Fibroblast of skin of right quadriceps (primary cell): ENCODE data around the gene PTPRN2.
"Not testable (repeated sequence)": the region's sequence is repeated elsewhere in the genome, so short reads cannot be mapped to it uniquely, and the experiment has no call there.

Experiments
- DNase-seq: peaks from one replicate; pipeline ENCODE4 v3.0.0-alpha.2; 2013

Gene PTPRN2

DNA sequence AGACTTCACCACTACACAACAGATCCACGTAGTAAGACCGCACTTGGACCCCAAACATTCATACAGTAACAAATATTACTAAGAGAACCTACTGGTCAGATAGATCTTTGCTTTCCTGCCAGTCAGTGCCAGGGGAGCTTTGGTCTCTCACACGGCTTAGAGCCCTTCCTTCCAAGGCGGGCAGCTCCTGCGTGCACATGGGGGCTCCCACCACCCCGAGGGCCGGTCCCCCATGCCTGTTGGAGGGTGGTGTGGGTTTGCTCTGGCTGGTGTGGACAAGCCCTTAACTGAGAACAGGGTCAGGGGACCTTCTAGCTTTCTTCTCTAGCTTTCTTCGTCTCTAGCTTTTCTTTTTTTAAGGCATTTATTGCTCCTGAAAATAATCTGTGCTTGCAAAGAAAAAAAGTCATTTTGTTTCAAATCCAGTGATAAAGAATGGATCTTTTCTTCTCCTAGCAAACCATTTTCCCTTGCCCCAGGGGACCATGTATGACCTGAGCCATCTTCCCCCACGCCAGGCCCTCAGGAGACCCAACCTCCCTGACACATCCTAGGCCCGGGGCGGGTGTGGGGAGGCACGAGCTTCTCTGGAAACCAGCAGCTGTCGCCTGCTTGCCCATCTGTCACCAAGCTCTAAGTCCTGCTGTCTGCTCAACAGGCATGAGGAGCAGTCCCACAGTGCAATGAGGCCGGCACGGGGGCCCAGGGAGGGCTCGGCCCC, 591.1 kb downstream of the PTPRN2 start:
- no peak for DNase-seq

- DNase-seq: no peak
Measured at GRCh38 chr7:157995815-157996214, 591.8 kb downstream of the PTPRN2 start.

GRCh38 chr7:157994319-157994718, 593.3 kb downstream of the PTPRN2 start:
- no peak for DNase-seq

- DNase-seq: no peak
Measured at GRCh38 chr7:157993406-157994105, 594.1 kb downstream of the PTPRN2 start.

DNA sequence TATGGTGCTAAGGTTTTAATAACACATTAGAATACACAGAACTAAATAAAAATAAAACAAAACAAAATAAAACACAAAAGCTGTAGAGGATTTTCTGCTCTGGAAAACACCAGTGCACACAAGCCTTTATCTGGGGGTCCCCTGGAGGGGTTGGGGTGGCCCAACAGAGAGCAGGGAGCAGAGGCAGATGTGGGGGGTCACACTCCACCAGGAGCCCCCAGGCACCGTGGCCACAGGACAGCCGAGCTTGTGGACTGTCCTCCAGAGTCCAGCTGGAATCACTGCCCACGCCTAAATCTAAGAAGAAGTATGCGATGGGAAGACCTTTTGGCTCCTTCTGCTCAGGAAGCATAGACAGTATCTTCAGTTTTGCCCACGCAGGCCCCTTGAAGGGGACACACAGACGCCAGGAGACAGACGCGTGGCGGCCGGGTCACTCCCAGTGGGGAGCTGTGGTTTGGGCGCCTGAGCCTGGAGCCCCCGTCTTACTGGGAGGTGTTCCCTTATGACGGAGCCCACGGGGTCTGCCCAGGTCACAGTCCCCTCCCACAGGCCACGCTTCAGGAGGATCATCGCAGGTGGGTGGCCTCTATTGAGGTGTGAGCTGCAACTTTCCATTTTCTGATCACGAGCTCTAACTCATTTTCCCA, 595.0 kb downstream of the PTPRN2 start:
- DNase-seq: no peak

- no peak for DNase-seq
Measured at GRCh38 chr7:157991761-157992160, 595.9 kb downstream of the PTPRN2 start.

- no peak for DNase-seq
Measured at GRCh38 chr7:157991351-157991750, 596.3 kb downstream of the PTPRN2 start.

DNA sequence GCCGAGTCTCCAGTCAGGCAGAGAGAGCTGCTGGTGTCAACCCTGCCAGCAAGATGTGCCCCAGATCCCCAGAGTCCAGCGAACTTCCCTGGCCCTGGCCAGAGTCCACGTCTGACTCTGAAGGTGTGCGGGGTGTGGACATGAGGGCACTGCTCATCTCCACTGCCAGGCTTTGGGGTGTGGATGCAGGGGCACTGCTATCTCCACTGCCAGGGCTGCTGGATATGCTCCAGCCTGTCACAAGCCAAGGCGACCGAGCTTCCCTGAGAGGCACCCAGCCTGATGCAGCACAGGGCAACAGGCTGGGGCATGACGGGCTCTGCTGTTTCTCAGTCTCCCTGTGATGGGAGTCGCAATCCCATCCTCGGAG, 596.8 kb downstream of the PTPRN2 start:
- DNase-seq: no peak

DNA sequence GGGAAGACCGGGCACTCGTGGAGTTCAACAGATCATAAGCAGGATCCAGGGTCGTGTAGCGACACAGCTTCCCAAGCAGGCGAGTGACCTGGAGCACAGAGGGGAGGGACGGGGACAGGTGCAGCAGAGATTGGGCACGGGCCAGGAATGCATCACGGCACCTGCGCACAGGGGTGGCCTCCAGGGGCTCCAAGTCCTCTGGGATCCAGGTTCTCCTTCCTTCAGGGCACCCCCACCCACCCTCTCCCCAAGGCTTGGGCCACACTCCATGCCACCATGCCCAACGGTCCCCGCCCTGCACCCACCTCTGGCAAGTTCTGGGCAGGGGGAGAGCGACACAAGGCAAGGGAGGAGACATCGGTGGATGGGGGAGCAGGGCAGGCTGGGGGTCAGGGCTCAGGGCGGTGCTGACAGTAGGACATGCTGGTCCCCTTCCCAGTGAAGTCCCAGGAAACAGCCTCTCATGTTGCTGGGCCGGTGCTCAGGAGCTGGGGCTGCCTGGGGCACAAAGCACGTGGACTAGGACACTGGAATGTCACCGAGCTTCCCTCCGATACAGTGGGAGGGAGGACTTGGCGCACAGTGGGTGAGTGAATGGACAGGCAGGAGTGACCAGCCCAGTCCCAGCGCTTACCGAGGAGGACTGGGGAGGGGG, 597.3 kb downstream of the PTPRN2 start:
- no peak for DNase-seq

GRCh38 chr7:157989589-157989988, 598.0 kb downstream of the PTPRN2 start:
- no peak for DNase-seq

DNA sequence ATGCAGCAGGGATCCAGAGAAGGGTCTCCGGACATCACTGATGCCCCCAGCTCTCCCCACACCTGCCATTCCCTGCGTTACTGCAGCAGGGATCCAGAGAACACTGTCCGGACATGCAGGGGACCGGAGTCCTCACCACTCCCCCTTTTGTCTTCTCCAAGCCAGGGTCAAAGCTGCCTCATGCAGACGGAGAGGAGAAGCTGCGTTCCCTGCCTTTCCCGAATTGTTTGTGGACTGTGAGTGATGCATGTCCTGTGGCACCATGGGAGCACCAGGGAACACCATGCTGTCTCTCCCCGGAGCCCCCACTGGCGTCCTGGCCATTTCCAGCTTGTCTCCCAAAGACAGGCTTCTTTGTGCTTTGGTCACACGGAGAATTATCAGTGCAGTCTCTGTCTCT, 599.7 kb downstream of the PTPRN2 start:
- DNase-seq: no peak

DNA sequence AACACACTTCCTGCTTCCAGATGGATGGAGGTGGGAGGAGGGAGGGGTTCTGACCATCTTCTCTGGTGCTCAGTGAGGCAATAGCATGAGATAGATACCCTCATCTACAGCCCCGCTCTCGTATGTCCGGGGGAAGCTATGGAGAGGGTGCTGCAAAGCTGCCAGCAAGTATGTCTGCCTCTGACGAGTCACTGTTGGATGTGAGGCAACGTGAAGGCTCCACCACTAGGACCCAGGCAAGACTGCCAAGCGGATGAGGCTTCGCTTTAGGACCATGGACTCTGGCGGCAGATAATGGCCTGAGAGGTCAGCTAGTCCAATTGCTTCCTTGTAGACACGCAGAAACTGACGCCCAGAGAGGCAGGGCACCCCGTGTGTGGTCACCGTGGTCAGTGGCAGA, 601.6 kb downstream of the PTPRN2 start:
- no peak for DNase-seq

DNA sequence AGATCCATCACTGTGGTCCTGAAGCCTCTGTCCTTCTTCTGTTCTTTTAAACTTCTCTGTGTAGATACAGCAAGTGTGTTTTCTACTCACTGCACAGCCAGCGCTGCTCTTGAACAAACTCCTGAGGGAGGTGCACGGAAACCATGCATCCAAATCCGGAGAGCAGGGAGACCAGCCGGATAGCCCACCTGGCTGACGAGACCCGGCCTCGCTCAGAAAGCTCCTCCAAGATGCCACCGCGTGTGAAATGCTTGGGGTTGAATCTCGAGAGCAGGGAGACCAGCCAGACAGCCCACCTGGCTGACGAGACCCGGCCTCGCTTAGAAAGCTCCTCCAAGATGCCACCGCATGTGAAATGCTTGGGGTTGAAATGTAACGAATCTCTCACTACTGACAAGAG, 602.0 kb downstream of the PTPRN2 start:
- no peak for DNase-seq

DNA sequence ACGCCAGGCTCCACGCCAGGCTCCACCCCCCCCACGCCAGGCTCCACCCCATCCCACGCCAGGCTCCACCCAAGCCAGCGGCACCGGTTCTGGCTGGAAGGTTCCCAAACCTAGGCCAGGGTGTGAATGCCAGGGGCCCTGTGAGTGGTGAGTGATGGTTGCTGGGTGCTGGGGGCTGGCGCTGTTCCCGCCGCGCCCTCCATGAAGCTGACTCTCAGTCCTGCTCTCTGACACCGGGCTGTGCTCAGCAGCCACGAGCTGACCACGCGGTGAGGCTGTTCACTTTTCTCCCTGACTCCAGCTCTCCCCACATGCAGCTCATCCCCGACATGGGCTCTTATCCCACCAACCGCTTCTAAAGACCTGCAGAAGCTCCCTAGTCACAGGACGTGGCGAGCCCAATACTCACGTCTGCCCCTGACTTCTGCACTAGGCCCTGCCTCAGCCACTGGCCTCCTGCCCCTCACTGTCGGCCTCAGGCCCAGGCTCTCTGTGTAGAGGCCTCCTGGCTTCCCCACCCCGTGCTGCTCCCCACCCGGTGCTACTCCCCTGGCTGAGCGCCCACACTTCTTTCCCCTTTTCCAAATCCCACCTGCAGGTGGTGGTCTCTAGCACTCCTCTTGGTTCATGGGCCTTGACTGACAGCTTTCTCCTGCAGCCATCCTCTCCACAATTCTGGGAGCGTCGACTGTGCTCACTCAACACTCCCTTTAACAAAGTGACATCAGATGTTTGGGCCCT, 603.0 kb downstream of the PTPRN2 start:
- DNase-seq: no peak

DNA sequence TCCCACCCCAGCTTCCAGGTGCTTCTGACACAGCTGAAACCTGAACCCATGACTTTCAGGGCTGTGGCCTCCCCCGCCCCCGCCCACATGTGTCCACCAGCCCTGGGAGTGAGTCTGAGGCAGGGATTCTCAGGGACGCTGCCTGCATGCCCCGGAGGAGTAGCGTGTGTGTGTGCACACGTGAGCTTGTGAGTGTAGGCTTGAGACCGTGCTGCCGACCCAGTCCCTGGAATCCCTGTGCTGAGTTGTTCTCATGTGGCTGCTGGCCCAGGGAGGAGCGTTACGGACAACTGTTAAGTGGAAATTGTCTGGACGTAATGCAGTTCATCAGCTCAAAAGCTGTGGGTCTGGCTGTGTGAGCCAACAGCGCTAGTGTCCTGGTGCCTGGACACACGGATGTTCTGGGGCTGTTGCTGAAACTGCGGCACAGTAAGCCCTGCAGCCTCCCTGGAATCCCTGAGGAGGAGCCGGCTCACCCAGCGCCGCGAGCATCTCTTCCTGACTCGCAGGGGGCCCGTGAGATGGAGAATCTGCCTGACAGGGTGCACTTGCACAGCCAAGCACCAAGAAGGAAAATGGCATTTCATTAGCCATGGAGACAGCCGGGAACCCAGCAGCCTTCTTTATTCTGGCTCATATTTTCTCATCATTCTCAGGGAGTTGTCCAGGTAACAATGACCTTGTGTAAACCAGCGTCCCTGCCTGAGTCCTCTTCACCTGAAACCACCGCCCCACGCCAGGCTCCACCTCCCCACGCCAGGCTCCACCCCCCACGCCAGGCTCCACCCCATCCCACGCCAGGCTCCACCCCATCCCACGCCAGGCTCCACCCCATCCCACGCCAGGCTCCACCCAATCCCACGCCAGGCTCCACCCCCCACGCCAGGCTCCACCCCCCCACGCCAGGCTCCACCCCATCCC, 603.9 kb downstream of the PTPRN2 start:
- DNase-seq: no peak

DNA sequence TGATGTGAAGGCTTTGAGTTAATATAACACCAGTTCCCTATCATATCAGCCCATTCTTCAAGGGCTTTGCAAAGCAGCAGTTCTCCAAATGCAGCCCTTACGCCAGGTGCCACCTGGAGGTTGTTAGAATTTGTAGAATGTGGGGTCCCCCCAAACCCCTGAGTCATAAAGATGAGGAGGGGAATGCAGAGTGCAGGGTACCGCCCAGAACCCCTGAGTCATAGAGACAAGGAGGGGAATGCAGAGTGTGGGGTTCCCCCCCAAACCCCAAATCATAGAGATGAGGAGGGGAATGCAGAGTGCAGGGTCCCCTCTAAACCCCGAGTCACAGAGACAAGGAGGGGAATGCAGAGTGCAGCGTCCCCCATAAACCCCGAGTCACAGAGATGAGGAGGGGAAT, 605.8 kb downstream of the PTPRN2 start:
- no peak for DNase-seq

DNA sequence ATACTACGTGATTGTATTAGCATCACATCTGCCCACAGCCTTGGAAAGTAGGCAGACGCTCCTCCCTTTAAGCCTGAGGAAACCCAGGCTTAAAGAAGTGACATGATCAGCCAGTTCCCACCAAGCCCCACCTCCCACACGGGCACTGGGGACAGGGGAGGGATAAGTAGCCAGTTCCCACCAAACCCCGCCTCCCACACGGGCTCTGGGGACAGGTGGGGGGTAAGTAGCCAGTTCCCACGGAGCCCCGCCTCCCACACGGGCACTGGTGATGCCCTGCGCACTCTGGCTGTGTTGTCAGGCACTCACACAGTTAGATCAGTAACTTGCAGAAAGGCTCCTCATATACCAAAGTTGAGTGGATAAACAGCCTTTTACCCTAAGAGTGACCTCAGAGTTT, 606.8 kb downstream of the PTPRN2 start:
- DNase-seq: no peak

DNA sequence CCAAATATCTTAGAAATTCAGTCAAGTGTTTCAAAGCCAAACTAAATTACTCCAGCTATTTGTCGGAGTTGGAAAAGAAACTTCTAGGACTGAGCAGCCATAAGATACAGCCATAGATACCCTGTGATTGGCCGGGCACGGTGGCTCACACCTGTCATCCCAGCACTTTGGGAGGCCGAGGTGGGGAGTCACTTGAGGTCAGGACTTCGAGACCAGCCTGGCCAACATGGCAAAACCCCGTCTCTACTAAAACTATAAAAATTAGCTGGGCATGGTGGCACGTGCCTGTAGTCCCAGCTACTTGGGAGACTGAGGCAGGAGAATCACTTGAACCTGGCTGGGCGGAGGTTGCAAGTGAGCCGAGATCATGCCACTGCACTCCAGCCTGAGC, 607.3 kb downstream of the PTPRN2 start:
- DNase-seq: not testable (repeated sequence)

DNA sequence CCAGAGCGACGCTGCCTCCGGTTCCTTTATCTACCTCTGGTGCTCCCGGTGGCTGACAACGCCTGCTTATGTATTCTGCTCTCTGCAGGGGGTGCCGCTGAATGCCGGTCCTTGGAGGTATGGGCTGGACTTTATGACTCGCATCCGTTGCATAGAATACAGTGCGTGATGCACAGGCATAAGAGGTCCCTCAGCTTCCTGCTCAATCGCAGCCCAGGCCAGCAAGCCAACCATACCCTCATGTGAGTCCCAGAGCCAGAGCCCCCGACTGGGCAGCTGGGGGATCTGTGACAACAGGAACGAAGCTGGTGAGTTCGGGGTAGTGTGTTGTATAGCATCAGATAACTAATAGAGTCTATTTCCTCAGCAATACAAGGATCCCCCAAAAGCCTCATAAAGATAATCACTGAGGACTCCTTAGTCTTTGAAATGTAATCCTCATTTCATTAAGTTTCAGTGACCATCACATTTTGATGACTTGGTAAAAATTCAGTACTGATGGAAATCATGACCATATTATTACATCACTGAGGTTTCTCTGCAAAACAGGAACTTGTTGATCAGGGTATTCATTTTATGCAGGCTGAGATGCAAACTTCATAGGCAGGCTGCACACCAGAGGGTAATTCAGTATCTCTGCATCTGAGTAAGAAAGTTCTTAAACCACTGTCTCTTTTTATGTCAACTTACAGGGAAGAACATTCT, 607.8 kb downstream of the PTPRN2 start:
- DNase-seq: no peak

- DNase-seq: no peak
Measured at GRCh38 chr7:157978766-157979165, 608.9 kb downstream of the PTPRN2 start.
